ENCODE data around the gene MVB12B. TPM values are rescaled to one million over a fixed set of nuclear protein-coding genes. Genes with fewer than 3 reads are reported as not detected.

MVB12B gene
- total RNA-seq, 1 experiment from 2014 or later = 5.8 TPM

DNA sequence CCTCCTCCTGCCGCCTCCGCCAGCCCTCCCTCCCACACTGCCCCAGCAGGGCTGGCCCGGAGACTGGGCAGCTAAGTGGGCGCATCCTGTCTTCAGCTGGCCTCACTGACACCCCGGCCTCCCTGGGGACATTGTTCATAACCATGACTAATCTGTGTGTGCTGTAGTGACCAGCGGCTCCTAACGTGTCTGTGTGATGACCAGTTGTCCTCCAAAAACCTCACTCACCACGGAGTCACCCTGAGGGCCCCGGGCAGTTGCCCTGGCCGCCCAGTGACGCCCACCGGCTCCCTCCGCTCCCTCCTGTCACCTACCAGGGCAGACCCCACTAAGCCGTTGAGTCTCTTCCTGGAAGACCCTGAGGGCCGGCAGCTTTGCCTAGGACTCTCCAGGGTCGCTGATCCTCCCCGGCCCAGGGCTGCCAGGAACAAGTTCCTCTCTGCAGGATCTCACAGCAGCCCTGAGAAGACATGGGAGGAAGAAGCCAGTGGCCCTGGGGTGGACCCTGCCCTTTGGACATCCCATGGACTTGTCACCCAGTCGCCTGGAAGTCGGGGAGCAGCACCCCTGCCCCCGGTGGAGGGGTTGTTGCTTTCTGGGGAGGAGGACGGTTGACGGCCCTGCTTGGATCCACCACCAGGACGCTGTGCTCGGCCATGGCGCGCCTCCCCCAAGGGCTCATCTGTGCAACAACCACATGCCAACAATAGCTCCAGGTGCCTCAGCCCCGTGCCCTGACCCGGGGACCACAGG is 176.9 kb downstream of the MVB12B start:
- no peak overlapping the region for H2BK5ac ChIP-seq (ENCODE audit: insufficient read length, low read length)
- Mint-ChIP-seq H3K9me3 (no peaks in the 10 kb centered on the region), H3K4me1 (peaks cover 11 to 16% of the 10 kb centered on the region in 2 experiments), H3K27me3 (ENCODE audit: low read depth) (peaks cover 25% of the 10 kb centered on the region), H3K4me3 (no peak overlapping the region), H3K27ac (no peak overlapping the region), H3K36me3 (ENCODE audit: insufficient read depth in 1 of 3, low read depth in 3 of 3) (no peaks in the 10 kb centered on the region)
- no peak overlapping the region for H2BK20ac ChIP-seq (ENCODE audit: low read depth, low read length, poor library complexity, severe bottlenecking)
- H2AK5ac ChIP-seq (ENCODE audit: insufficient read length, low read length) = no peak overlapping the region
- H4K20me1 ChIP-seq (ENCODE audit: control insufficient read depth, insufficient read depth, insufficient read length) = no peaks in the 10 kb centered on the region
- no peak overlapping the region for H3K56ac ChIP-seq (ENCODE audit: insufficient read length, low read depth, low read length)
- H3K4ac ChIP-seq (ENCODE audit: low read depth, low read length) = no peak overlapping the region
- peaks cover 14% of the 10 kb centered on the region for H3K23me2 ChIP-seq (ENCODE audit: insufficient read length, low read depth, low read length, poor library complexity, severe bottlenecking)
- H3K14ac ChIP-seq (ENCODE audit: insufficient read depth, low read length) = no peak overlapping the region; the same call in 1 of the 2 replicates
- TF ChIP-seq, protein P1, sequence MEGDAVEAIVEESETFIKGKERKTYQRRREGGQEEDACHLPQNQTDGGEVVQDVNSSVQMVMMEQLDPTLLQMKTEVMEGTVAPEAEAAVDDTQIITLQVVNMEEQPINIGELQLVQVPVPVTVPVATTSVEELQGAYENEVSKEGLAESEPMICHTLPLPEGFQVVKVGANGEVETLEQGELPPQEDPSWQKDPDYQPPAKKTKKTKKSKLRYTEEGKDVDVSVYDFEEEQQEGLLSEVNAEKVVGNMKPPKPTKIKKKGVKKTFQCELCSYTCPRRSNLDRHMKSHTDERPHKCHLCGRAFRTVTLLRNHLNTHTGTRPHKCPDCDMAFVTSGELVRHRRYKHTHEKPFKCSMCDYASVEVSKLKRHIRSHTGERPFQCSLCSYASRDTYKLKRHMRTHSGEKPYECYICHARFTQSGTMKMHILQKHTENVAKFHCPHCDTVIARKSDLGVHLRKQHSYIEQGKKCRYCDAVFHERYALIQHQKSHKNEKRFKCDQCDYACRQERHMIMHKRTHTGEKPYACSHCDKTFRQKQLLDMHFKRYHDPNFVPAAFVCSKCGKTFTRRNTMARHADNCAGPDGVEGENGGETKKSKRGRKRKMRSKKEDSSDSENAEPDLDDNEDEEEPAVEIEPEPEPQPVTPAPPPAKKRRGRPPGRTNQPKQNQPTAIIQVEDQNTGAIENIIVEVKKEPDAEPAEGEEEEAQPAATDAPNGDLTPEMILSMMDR (conservative IDR thresholded peaks at IDR 0.05) = no peak
- no peak overlapping the region for H4K5ac ChIP-seq (ENCODE audit: insufficient read length, low read depth, low read length)
- H2AFZ ChIP-seq (ENCODE audit: low read length) = no peak overlapping the region
- DNase-seq = no peak
- no peaks in the 10 kb centered on the region for H3K79me1 ChIP-seq (ENCODE audit: insufficient read depth, low read depth, low read length, poor library complexity, severe bottlenecking)
- no peak overlapping the region for H3T11ph ChIP-seq (ENCODE audit: low read length)
- H3K9ac ChIP-seq (ENCODE audit: extremely low read depth, insufficient read length, low read length) = no peak overlapping the region
- WGBS (ENCODE audit: extremely low coverage, insufficient read length, low lambda C conversion rate) = no CpG with 5 or more reads among the region's 28 CpGs
- H4K8ac ChIP-seq (replicated peaks; ENCODE audit: insufficient read length, low read depth, low read length) = no peak overlapping the region
- no peak overlapping the region for H2BK12ac ChIP-seq (ENCODE audit: insufficient read length, low read depth, low read length)
- no peak overlapping the region for H2BK15ac ChIP-seq (ENCODE audit: low read depth, low read length)
- H3K79me2 ChIP-seq (ENCODE audit: insufficient read depth, low read length) = no peaks in the 10 kb centered on the region
- H3K27ac ChIP-seq (ENCODE audit: insufficient read length, low read depth, low read length) = no peak overlapping the region
- no peak overlapping the region for H3K4me2 ChIP-seq (ENCODE audit: insufficient read depth, insufficient read length, low read length)
- no peak overlapping the region for H3K18ac ChIP-seq (ENCODE audit: insufficient read length, low read depth, low read length)
- H3K4me1 ChIP-seq (ENCODE audit: insufficient read depth, low read length) = no peaks in the 10 kb centered on the region
- H4K91ac ChIP-seq (ENCODE audit: insufficient read length, low read depth, low read length) = no peak overlapping the region
- H3K9me3 ChIP-seq (ENCODE audit: control insufficient read depth, low read depth, low read length) = no peaks in the 10 kb centered on the region
- H3K23ac ChIP-seq (ENCODE audit: insufficient read length, low read depth, low read length) = no peak overlapping the region
- no peak overlapping the region for H2BK120ac ChIP-seq (ENCODE audit: low read depth, low read length, poor library complexity, severe bottlenecking)
- H3K27me3 ChIP-seq (ENCODE audit: insufficient read depth, low read length) = no peaks in the 10 kb centered on the region
